Dendritic cell treated with granulocyte-macrophage colony-stimulating factor and Interleukin-4, amounts not matched to agents 40 ng/mL and 50 ng/mL, for 4 days (primary cell): ENCODE data around the gene TIPIN.

Experiments
- H3K27ac Mint-ChIP-seq: one replicate; pipeline ENCODE4 v1.8.0; 2022; ENCODE audit warnings: mild to moderate bottlenecking, mixed read lengths
- H3K27me3 Mint-ChIP-seq: one replicate; pipeline ENCODE4 v1.8.0; 2022; ENCODE audit warnings: mild to moderate bottlenecking, mixed read lengths
- H3K36me3 Mint-ChIP-seq: one replicate; pipeline ENCODE4 v1.8.0; 2022; ENCODE audit warnings: low read depth, mixed read lengths
- H3K4me1 Mint-ChIP-seq: one replicate; pipeline ENCODE4 v1.8.0; 2022; ENCODE audit warnings: low read depth, mixed read lengths
- H3K4me3 Mint-ChIP-seq: one replicate; pipeline ENCODE4 v1.8.0; 2022; ENCODE audit warnings: mild to moderate bottlenecking, moderate library complexity, mixed read lengths
- H3K9me3 Mint-ChIP-seq: one replicate; pipeline ENCODE4 v1.8.0; 2022; ENCODE audit warnings: mixed read lengths
- intact Hi-C: fragments of 100-400 bp; cut with micrococcal nuclease; formaldehyde crosslinking; loops from one replicate; pipeline ENCODE4 v1.15.0; 2022

TIPIN gene

DNA sequence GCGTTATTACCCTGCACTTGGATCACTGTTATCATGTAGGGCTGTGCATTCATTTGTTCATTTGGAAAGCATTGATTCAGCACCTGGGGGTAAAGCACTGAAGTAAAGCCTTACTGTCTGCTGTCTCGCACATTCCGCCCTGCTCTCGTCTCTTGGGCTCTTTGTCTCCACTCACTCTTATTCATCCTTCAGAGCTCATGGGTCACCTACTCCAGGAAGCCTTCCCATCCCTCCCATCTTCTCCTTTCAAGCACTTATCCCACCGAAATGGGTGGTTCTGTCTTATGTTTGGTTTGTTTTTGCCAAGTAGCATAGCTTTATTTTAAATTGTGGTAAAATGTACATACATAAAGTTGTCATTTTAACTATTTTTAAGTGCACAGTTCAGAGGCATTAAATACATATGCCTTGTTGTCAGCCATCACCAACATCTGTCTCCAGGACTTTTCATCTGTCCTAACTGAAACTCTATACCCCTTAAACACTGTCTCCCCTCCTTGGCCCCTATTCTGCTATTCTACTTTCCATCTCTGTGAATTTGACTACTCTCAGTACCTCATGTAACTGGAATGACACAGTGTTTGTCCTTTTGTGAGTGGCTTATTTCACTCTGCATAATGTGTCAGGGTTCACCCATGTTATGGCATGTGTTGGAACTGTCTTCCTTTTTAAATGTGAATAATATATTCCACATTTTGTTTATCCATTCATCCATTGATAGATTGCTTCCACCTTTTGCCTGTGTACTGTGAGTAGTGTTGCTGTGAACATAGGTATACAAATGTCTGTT, 53.8 kb downstream of the TIPIN start:
- H3K36me3 Mint-ChIP-seq = peaks cover 46% of the 10 kb centered on the region
- H3K4me1 Mint-ChIP-seq = no peaks in the 10 kb centered on the region
- no peaks in the 10 kb centered on the region for H3K27me3 Mint-ChIP-seq
- H3K27ac Mint-ChIP-seq = no peak overlapping the region
- no peaks in the 10 kb centered on the region for H3K9me3 Mint-ChIP-seq
- intact Hi-C loops = no loop called here
- no peak overlapping the region for H3K4me3 Mint-ChIP-seq

DNA sequence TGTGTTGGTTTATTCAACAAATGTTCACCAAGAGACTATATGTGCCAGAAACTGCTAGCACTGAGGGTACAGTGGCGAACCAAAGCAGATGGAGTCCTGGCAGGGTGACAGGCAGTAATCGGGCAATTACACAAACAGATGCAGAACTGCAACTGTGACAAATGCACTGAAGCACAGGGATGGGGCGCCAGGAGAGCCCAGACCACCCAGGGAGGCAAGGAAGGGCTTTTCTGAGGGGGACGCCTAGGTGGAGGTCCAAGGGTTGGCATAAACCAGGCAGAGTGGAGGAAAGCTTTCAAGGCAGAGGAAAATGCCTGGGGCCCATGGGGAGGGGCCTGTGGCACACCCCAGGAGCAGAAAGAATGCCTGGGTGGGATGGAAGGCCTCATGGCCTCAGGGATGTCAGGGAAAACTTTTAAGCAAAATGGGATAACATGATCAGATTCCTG, 57.7 kb downstream of the TIPIN start:
- intact Hi-C loops = no loop called here
- H3K27me3 Mint-ChIP-seq = no peaks in the 10 kb centered on the region

DNA sequence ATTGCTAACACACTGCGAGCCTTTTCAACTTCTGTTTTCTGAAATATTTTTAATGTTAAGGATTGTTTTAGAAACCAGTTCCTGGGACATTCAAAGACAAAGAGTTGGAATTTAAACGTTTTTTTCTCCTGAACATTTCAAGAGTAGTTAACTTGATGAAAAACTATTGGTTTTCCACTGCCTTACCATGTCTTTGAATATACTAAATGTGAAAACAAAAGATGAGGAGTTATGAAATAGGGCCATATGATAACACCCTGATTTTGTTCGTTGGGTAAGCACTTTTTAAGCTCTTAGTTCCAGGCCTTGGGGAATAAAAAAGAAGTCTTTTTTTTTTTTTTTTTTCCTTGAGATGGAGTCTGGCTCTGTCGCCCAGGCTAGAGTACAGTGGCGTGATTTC, 60.3 kb downstream of the TIPIN start:
- Mint-ChIP-seq H3K36me3 (peaks cover 27% of the 10 kb centered on the region), H3K4me3 (no peak overlapping the region), H3K4me1 (peaks cover 13% of the 10 kb centered on the region), H3K9me3 (no peaks in the 10 kb centered on the region), H3K27me3 (peaks cover 3% of the 10 kb centered on the region), H3K27ac (no peak overlapping the region)
- intact Hi-C loops = no loop called here

More for the DNA sequence above, 57.7 kb downstream of the TIPIN start:
- Mint-ChIP-seq H3K9me3 (no peaks in the 10 kb centered on the region), H3K27ac (no peak overlapping the region), H3K36me3 (peaks cover 40% of the 10 kb centered on the region), H3K4me1 (peaks cover 7% of the 10 kb centered on the region), H3K4me3 (no peak overlapping the region)

- Mint-ChIP-seq H3K27me3 (peaks cover 3% of the 10 kb centered on the region), H3K4me1 (peaks cover 13% of the 10 kb centered on the region), H3K4me3 (no peak overlapping the region), H3K36me3 (peaks cover 18% of the 10 kb centered on the region), H3K27ac (no peak overlapping the region), H3K9me3 (no peaks in the 10 kb centered on the region)
- intact Hi-C loops = loop anchor here (5.0 kb wide), 1 partner anchor 202 kb away; the partner anchor contains the start of gene SNAPC5
Observed at GRCh38 chr15:66294932-66295235, 61.6 kb downstream of the TIPIN start.

DNA sequence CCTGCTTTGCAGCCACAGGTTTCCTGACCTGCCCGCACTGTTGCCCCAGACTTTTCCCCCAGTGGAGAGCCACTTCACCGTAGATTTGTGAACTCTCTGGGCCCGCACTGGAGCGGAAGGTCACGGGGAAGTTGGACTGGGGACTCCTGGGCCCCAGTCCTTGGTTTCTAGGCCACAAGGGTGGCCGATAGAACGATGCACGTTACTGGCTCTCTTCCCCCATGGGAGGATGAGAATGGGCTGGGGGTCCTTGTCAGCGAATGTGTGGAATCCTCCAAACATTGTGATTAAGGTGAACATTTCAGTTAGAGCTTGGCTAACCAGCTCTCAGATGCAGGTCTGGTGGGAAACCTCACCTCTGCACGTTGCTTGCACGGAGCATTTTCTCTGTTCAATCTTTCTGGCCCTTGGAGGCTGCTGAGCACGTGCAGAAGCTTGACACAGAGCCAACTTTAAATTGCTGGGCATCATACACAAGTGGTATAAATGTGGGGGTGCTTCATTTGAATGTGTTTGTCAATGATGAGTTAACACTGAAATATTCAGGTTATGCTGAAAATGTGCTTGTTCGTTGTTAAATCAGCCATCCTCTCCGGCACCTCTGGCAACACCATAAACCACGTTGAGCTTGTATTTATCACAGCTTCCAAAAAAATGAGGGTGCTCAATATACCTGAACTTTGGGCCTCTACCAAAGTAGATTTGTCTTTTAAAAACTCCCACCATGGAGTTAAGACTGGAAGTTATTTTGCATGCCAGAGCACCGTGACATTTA, 62.1 kb downstream of the TIPIN start:
- peaks cover 3% of the 10 kb centered on the region for H3K27me3 Mint-ChIP-seq
- H3K4me3 Mint-ChIP-seq = peak overlapping the region; percentile 78
- intact Hi-C loops = loop anchor here (5.0 kb wide), 1 partner anchor 203 kb away; the partner anchor contains the start of gene SNAPC5
- H3K27ac Mint-ChIP-seq = peak overlapping the region; percentile 82
- H3K9me3 Mint-ChIP-seq = no peaks in the 10 kb centered on the region
- peaks cover 13% of the 10 kb centered on the region for H3K4me1 Mint-ChIP-seq
- peaks cover 15% of the 10 kb centered on the region for H3K36me3 Mint-ChIP-seq

- Mint-ChIP-seq H3K4me3 (peak within 1 kb of the TSS; percentile 78), H3K27ac (peak within 1 kb of the TSS; percentile 82), H3K4me1 (peaks cover 13% of the 10 kb centered on the region), H3K9me3 (no peaks in the 10 kb centered on the region), H3K36me3 (peaks cover 7% of the 10 kb centered on the region), H3K27me3 (peaks cover 3% of the 10 kb centered on the region)
- intact Hi-C loops = loop anchor here (5.0 kb wide), 1 partner anchor 204 kb away; the partner anchor contains the start of gene SNAPC5
Observed at GRCh38 chr15:66293419-66294156, 62.9 kb downstream of the TIPIN start, which contains the start of gene DIS3L. TSS of gene DIS3L (plus strand) at chr15:66293568. CDS start at chr15:66293597, 29 bp downstream.

DNA sequence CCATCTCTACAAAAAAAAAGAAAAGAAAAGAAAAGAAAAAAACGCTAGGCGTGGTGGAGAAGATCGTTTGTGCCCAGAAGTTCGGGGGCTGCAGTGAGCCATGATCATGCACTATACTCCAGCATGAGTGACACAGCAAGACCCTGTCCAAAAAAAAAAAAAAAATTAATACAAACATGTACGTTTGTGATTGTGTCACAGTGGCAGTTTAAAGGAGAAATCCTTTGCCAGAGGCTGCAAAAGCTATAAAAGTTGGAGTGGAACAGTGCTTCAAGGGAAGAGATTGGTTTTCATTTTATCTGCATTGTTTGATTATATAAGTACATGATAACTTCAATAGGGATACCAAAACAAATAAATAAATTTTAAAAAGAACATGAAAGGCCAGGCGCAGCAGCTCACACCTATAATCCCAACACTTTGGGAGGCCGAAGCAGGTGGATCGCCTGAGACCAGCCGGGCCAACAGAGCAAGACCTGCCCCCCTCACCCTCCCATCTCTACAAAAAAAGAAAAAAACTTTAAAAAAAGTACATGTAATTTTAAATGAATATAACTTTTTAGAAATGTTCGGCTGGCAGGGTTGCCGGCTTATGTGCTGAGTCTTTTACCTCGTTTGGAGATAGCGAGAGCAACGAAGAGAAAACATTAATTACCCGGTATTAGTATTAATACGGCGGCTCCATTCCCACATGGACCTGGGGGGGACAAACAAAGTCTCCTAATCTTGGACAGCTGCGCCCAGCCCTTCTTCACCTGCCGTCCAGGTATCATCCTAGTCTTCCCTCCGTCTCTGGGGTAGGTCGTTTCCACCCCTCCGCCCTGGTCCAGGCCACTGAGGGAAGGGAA, 63.7 kb downstream of the TIPIN start:
- intact Hi-C loops = loop anchor here (5.0 kb wide), 1 partner anchor 205 kb away; the partner anchor contains the start of gene SNAPC5
- peak overlapping the region; percentile 82 for H3K27ac Mint-ChIP-seq
- H3K9me3 Mint-ChIP-seq = no peaks in the 10 kb centered on the region
- H3K4me3 Mint-ChIP-seq = peak overlapping the region; percentile 78
- peaks cover 3% of the 10 kb centered on the region for H3K27me3 Mint-ChIP-seq
- peaks cover 6% of the 10 kb centered on the region for H3K36me3 Mint-ChIP-seq
- H3K4me1 Mint-ChIP-seq = peaks cover 13% of the 10 kb centered on the region

- H3K27ac Mint-ChIP-seq = peak overlapping the region; percentile 82
- H3K4me3 Mint-ChIP-seq = peak overlapping the region; percentile 34
- H3K27me3 Mint-ChIP-seq = peaks cover 3% of the 10 kb centered on the region
- H3K36me3 Mint-ChIP-seq = peaks cover 6% of the 10 kb centered on the region
- no peaks in the 10 kb centered on the region for H3K9me3 Mint-ChIP-seq
- intact Hi-C loops = loop anchor here (5.0 kb wide), 1 partner anchor 205 kb away; the partner anchor contains the start of gene SNAPC5
- H3K4me1 Mint-ChIP-seq = peaks cover 13% of the 10 kb centered on the region
Observed at GRCh38 chr15:66291816-66292570, 64.5 kb downstream of the TIPIN start.

GRCh38 chr15:66290518-66290917, 66.0 kb downstream of the TIPIN start:
- Mint-ChIP-seq H3K36me3 (no peaks in the 10 kb centered on the region), H3K9me3 (no peaks in the 10 kb centered on the region), H3K4me3 (no peak overlapping the region), H3K27ac (no peak overlapping the region), H3K4me1 (peaks cover 13% of the 10 kb centered on the region), H3K27me3 (peaks cover 3% of the 10 kb centered on the region)
- intact Hi-C loops = loop anchor here (5.0 kb wide), 1 partner anchor 207 kb away; the partner anchor contains the start of gene SNAPC5

GRCh38 chr15:66290007-66290406, 66.5 kb downstream of the TIPIN start:
- Mint-ChIP-seq H3K4me1 (peaks cover 11% of the 10 kb centered on the region), H3K36me3 (no peaks in the 10 kb centered on the region), H3K9me3 (no peaks in the 10 kb centered on the region), H3K27me3 (peaks cover 3% of the 10 kb centered on the region), H3K27ac (no peak overlapping the region), H3K4me3 (no peak overlapping the region)
- intact Hi-C loops = loop anchor here (5.0 kb wide), 1 partner anchor 207 kb away; the partner anchor contains the start of gene SNAPC5

GRCh38 chr15:66288551-66289185, 67.8 kb downstream of the TIPIN start:
- H3K4me1 Mint-ChIP-seq = peaks cover 6% of the 10 kb centered on the region
- H3K4me3 Mint-ChIP-seq = no peak overlapping the region
- intact Hi-C loops = loop anchor here (5.0 kb wide), 1 partner anchor 306 kb away; no protein-coding TSS in a partner anchor
- H3K27me3 Mint-ChIP-seq = peaks cover 3% of the 10 kb centered on the region
- no peak overlapping the region for H3K27ac Mint-ChIP-seq
- H3K9me3 Mint-ChIP-seq = no peaks in the 10 kb centered on the region
- H3K36me3 Mint-ChIP-seq = no peaks in the 10 kb centered on the region

- no peaks in the 10 kb centered on the region for H3K9me3 Mint-ChIP-seq
- H3K27ac Mint-ChIP-seq = no peak overlapping the region
- no peak overlapping the region for H3K4me3 Mint-ChIP-seq
- no peaks in the 10 kb centered on the region for H3K36me3 Mint-ChIP-seq
- H3K4me1 Mint-ChIP-seq = peaks cover 6% of the 10 kb centered on the region
- intact Hi-C loops = loop anchor here (5.0 kb wide), 1 partner anchor 306 kb away; no protein-coding TSS in a partner anchor
- H3K27me3 Mint-ChIP-seq = peaks cover 3% of the 10 kb centered on the region
Observed at GRCh38 chr15:66288093-66288492, 68.4 kb downstream of the TIPIN start.
